WERI-Rb-1 (cell line): Measurements from ENCODE around the gene CEBPB.

Experiments
- DNase-seq: peaks from one replicate; pipeline ENCODE4 v3.0.0-alpha.2; 2020
- H3K27ac ChIP-seq: fragments of 250-450 bp; sonication (Bioruptor Pico); 2 replicates; pipeline ENCODE4 v1.5.1; 2020; ENCODE audit warnings: mild to moderate bottlenecking, moderate library complexity
- H3K27me3 ChIP-seq: fragments of 250-450 bp; sonication (Bioruptor Pico); 2 replicates; pipeline ENCODE4 v1.5.1; 2021; ENCODE audit warnings: mild to moderate bottlenecking, low read depth, moderate library complexity; ENCODE audit not compliant: insufficient read depth, severe bottlenecking
- H3K36me3 ChIP-seq: fragments of 250-450 bp; sonication (Bioruptor Pico); 2 replicates; pipeline ENCODE4 v1.5.1; 2020; ENCODE audit warnings: mild to moderate bottlenecking, moderate library complexity
- H3K4me3 ChIP-seq: 2 replicates; pipeline ENCODE4 v1.5.1; 2011; ENCODE audit warnings: low read depth, mild to moderate bottlenecking, control low read depth, low read length
- H3K9me3 ChIP-seq: fragments of 250-450 bp; sonication (Bioruptor Pico); 2 replicates; pipeline ENCODE4 v1.5.1; 2021; ENCODE audit warnings: mild to moderate bottlenecking, moderate library complexity; ENCODE audit not compliant: severe bottlenecking
- TF ChIP-seq, protein P1 (sequence below): IDR thresholded peaks from 2 replicates; pipeline ENCODE4 v1.5.1; 2011; ENCODE audit warnings: low read depth, mild to moderate bottlenecking, control low read depth, inconsistent platforms, low read length

The CEBPB gene

GRCh38 chr20:50165684-50166554, 24.7 kb upstream of the CEBPB start:
- peak; percentile 92 for DNase-seq
- TF ChIP-seq, protein P1, sequence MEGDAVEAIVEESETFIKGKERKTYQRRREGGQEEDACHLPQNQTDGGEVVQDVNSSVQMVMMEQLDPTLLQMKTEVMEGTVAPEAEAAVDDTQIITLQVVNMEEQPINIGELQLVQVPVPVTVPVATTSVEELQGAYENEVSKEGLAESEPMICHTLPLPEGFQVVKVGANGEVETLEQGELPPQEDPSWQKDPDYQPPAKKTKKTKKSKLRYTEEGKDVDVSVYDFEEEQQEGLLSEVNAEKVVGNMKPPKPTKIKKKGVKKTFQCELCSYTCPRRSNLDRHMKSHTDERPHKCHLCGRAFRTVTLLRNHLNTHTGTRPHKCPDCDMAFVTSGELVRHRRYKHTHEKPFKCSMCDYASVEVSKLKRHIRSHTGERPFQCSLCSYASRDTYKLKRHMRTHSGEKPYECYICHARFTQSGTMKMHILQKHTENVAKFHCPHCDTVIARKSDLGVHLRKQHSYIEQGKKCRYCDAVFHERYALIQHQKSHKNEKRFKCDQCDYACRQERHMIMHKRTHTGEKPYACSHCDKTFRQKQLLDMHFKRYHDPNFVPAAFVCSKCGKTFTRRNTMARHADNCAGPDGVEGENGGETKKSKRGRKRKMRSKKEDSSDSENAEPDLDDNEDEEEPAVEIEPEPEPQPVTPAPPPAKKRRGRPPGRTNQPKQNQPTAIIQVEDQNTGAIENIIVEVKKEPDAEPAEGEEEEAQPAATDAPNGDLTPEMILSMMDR: 0 out of 2 replicates have a peak, but pooled peaks have one; percentile 3
- peak overlapping the region; percentile 29; the same call in 1 of the 2 replicates for H3K27ac ChIP-seq
- no peaks in the 10 kb centered on the region for H3K27me3 ChIP-seq
- H3K36me3 ChIP-seq: no peaks in the 10 kb centered on the region
- peaks cover 4% of the 10 kb centered on the region for H3K9me3 ChIP-seq
- H3K4me3 ChIP-seq: peak overlapping the region; percentile 24

- DNase-seq: peak; percentile 70
- H3K9me3 ChIP-seq: peaks cover 4% of the 10 kb centered on the region
- TF ChIP-seq, protein P1: peak; percentile 80
- no peaks in the 10 kb centered on the region for H3K27me3 ChIP-seq
- no peak overlapping the region for H3K4me3 ChIP-seq
- no peak overlapping the region for H3K27ac ChIP-seq
- no peaks in the 10 kb centered on the region for H3K36me3 ChIP-seq
These were observed 21.3 kb upstream of the CEBPB start for GRCh38 chr20:50169329-50169823.

DNA sequence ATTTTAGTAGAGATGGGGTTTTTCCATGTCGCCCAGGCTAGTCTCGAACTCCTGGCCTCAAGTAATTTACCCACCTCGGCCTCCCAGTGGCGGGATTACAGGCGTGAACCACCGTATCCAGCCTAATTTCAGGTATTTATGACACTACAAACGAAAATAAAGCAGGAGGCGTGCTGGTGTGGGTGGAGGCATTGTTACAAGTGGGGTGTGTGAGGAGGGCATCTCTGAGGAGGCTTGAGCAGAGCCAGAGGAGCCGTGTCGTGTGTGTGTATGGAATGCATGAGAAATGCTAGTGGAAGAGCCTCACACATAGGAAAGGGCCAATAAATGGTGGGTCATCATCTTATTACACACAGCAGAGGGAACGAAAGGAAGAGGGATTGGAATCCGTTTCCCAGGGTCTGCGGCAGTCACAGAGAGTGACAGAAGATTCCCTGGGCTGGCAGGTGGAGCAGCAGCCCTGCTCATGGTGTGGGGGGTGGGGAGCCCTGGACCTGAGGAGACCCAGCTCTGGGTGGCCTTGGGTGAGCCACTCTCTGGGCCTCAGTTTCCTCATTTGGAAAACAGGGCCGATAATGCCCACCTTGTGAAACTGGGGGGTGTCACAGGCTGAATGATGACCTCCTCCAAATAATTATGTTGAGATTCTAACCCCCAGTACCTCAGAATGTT, 19.9 kb upstream of the CEBPB start:
- Histone ChIP-seq H3K9me3 (peaks cover 4% of the 10 kb centered on the region), H3K4me3 (no peak overlapping the region), H3K27me3 (no peaks in the 10 kb centered on the region), H3K36me3 (no peaks in the 10 kb centered on the region), H3K27ac (no peak overlapping the region)
- TF ChIP-seq, protein P1: no peak
- no peak for DNase-seq

DNA sequence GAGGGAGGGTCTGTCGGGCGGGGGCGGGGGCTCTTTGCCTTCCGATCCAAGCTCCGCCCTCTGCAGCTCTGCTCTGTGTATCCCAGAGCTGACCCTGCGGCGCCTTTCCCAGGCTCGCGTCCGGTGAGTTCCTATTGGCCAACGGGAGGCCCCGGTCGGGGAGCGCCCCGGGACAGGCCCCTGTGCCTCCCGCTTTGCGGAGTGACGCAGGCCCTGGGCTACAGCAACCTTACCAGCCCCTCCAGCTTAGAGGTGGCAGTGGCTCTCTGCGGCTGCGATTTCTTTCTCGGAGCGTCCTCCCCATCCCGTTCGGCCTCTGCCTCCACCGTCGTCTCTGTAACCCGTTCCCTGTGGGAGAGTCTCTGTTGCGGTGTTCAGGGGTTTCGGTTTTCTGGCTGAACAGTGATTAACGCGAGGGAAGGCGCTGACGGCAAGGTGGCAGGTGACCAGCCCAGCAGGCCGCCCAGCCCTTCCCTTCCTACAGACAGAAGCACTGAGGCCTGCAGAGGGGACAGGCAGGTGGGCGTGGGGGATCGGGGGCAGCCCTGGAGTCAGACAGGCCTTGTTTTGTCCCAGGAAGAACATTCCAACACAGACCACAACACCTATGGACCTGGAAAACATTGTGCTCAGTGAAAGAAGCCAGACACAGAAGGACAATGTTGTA, 18.1 kb upstream of the CEBPB start:
- TF ChIP-seq, protein P1: no peak
- Histone ChIP-seq H3K27me3 (no peaks in the 10 kb centered on the region), H3K9me3 (peaks cover 4% of the 10 kb centered on the region), H3K4me3 (peak overlapping the region; percentile 53), H3K27ac (peak overlapping the region; percentile 25), H3K36me3 (no peaks in the 10 kb centered on the region)
- peak; percentile 82 for DNase-seq

- Histone ChIP-seq H3K4me3 (no peak overlapping the region), H3K27ac (no peak overlapping the region), H3K27me3 (no peaks in the 10 kb centered on the region), H3K9me3 (peaks cover 4% of the 10 kb centered on the region), H3K36me3 (no peaks in the 10 kb centered on the region)
- DNase-seq: no peak
- TF ChIP-seq, protein P1: no peak
These were observed 16.2 kb upstream of the CEBPB start for GRCh38 chr20:50174456-50174855.
